ENCODE results near the gene SPOCK3.
"Not testable (repeated sequence)": the region's sequence is repeated elsewhere in the genome, so short reads cannot be mapped to it uniquely, and the experiment has no call there.

SPOCK3 gene

DNA sequence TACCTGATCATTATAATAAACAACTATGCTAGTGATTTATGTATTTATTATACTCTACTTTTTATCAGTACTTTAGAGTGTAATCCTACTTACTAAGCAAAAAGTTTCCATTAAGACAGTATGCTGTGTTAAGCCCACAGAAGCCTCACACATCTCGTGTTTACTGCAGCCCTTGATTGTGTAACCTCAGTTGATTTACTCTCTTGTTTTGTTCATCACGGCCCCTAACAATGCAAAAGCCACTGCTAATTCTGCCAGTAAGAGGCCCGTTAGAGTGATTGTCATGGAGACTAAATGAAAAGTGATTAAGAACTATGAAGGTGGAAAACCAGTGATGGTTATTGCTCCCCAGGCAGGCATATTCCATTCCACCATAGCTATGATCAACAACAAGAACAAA lies 436.2 kb downstream of the SPOCK3 start:
- no peak for DNase-seq

DNA sequence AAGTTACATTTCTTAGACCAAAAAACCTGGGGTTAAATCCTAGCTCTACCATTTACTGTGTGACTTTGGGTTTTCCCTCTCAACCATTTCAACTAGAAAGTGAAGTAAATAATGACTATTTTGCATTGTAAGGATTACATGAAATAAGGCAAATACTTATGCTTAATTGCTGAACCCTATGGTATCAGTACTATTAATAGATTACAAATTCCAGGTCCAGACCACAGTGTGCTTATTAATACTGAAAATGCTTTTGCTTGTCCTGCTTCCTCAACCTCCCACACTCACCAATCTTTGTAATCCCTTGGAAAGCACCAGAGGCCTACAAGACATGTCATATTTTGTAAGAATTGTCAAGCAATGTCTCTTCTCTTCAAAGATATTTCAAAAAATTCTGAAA lies 456.5 kb downstream of the SPOCK3 start:
- no peak for DNase-seq

DNA sequence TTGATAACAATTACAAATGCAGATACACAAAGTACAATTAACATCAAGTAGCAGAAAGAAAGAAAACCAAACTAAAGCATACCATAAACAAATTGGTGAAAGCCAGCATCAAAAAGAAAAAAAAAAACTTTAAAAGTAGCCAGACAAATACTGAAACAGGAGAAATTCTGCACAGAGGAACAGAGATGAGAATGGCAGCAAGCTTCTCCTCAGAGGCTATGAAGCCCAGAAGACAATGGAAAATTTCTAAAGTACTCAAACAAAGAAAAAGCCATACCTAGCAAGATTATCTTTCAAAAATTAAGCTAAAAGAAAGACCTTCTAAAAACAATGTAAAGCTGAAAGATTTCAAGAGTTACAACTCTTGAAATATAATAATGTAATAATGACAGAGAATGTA lies 471.3 kb downstream of the SPOCK3 start:
- DNase-seq: no peak

DNA sequence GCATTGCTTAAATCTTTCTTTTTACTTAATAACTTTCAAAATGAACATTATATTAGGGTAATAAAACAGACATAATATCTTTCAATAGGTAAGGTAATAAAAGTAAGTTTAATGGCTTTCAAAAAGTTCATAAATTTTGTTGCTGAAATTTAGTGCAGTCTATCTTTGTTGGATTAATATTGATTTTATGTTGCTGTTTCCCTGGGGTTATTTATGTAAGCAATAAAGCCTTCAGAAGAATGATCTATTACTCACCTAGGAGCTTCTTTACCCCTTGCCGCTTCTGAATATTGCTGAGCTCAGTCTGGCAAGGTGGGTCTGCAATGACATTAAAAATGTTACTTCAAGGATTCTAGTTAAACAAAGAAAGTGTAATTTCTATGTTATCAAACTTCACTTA lies 492.6 kb downstream of the SPOCK3 start:
- no peak for DNase-seq

DNA sequence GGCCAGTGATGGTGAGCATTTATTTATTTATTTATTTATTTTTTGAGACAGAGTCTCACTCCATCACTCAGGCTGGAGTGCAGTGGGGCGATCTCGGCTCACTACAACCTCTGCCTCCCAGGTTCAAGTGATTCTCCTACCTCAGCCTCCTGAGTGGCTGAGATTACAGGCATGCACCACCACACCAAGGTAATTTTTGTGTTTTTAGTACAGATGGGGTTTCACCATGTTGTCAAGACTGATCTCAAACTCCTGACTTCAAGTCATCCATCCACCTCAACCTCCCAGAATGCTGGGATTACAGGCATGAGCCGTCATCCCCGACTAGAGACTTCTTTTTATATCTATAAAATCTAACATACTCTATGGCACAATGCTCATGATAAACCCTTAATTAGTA lies 495.1 kb downstream of the SPOCK3 start:
- DNase-seq: not testable (repeated sequence)

DNA sequence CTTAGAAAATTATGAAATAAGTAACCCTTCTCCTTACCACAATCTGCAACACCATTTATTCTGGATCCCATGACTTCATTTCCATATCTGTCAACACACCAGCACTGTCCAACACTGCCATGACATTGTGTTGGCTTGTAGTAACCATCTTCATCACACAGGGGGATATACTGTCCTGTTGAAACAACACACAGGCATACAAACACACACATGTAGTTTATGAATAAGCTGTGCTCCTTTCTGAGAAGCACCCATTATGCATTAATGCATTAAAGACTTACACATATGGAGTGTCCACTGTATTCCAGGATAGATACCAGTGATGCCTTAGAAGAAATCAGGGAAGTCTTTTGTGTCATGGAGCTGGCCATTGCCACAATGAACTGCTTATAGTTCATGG lies 496.9 kb downstream of the SPOCK3 start:
- DNase-seq: no peak

DNA sequence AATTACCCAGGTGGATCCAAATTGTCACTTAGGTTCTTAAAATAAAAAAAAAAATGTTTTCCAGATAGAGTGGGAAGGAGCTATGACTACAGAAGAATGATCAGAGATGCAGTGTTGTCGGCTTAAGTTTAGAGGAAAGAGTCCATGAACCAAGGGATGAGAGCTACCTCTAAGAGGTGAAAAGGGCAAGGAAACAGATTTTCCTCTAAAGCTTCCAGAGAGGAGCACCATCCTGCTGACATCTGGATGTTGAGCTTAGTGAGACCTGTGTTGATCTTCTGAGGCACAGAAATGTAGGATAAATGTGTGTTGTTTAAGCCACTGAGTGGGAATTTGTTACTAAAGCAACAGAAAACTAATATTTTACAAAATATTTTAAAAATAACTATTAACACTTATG lies 498.7 kb downstream of the SPOCK3 start:
- DNase-seq: no peak

DNA sequence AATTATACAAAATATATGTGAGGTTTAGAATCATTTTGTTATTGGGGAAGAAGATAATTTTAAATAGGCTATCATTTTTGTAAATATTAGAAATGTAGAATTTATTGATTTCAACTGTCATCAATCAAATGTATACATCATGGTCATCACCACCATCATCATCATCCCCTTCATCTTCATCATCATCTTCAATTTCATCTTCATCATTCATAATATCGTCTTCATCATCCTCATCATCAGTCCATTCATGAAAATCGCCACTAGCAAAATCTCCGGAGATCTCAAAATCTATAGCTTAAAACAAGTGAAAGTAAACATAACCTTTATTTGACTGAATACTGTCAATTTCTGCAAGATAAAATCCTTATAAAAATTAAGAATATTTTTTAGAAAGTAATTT lies 499.5 kb downstream of the SPOCK3 start:
- no peak for DNase-seq

DNA sequence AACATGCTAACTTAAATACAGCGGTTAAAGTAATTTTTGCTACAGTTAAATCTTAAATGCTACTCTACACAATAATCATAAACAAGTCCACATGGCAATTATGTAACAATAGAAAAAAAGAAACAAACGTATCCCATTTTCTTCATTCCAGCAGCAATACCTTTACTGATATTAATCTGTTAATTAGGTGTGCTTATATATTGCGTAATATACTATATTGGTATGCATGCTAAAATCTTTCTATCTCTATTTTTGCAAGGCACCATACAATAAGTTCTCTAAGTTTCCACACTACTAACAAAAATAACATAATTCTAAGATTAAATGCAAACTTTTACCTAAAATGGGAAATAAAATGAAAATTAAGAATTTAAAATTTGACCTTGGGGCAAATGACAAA lies 500.6 kb downstream of the SPOCK3 start:
- no peak for DNase-seq

DNA sequence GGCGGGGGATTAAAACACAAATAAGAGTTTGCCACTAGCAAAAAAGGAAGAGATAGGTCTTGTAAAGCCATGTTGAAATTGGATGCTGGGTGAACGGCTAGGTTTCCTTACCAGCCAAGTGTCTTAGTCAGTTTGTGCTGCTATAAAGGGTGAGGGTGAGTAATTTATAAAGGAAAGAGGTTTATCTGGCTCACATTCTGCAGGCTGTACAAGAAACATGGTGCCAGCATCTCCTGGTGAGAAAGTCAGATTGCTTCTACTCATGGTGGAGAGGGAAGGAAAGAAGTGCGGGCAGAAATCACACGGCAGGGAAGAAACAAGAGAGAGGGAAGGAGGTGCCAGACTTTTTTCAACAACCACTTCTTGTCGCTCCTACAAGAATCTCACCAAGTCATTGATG lies 507.5 kb downstream of the SPOCK3 start:
- DNase-seq: no peak

DNA sequence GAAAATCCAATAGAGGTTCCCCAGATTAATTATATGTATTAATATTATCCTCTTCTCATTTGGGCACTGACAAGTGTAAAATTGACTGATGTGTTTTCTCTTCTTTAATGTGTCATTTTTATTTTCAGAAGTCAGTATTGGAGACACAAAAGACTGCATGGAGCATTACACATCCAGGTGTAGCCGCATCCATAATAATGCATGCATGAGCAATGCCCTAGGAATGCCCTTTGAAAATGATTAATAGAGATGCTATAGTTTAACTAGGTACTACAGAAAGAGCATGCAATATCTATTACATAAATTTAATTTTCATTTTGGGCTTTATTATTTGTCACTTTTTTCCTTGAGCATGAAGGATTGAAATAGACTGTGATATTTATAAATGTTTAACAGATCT lies 509.9 kb downstream of the SPOCK3 start:
- DNase-seq: no peak

DNA sequence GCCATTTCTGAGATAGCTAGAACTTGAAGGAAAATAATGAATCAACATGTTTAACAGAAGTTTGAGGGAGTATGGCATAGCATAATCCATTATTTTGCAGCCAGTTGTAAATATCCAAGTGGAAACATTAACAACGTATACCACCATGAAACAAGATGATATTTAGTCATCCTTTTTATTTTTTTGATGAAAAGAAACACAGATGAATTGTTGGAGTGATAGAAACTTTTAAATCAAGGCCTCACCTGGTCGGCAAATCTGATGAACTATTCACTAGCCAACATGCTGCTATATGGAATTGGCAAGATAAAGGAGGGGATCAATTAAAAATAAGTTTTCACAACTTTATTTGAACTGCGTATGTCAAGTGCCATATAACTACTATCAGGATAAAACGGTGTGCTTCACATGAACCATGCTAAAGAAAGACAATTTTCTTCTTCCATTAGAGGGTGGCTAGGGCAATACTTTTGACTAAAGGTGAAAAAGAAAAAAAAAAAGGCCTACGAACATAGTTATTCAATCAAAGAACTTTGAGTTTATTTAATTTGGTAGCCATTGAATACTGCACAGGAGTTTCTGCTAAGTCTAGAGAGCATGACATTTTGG lies 510.7 kb downstream of the SPOCK3 start:
- DNase-seq: no peak

DNA sequence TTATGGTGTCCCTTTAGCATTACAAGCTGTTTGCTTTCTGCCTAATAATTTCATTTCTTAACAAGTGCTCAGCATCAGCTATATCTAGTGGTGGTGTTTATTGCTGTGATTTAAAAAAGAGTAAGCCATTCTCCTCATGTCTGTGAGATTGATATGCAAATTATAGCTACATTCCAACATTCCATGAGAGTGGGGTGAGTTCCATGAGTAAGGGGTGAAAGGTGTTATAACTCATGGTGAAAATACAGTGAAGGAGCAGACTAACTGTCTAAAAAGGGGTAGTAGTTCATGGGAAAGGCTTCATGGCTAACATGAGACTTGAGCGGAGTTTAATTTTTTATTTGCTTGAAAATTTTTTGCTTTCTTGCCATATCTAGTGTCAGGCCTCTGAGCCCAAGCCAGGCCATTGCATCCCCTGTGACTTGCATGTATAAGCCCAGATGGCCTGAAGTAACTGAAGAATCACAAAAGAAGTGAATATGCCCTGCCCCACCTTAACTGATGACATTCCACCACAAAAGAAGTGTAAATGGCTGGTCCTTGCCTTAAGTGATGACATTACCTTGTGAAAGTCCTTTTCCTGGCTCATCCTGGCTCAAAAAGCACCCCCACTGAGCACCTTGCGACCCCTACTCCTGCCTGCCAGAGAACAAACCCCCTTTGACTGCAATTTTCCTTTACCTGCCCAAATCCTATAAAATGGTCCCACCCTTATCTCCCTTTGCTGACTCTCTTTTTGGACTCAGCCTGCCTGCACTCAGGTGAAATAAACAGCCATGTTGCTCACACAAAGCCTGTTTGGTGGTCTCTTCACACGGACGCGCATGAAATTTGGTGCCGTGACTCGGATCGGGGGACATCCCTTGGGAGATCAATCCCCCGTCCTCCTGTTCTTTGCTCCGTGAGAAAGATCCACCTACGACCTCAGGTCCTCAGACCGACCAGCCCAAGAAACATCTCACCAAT lies 518.3 kb downstream of the SPOCK3 start:
- not testable (repeated sequence) for DNase-seq

DNA sequence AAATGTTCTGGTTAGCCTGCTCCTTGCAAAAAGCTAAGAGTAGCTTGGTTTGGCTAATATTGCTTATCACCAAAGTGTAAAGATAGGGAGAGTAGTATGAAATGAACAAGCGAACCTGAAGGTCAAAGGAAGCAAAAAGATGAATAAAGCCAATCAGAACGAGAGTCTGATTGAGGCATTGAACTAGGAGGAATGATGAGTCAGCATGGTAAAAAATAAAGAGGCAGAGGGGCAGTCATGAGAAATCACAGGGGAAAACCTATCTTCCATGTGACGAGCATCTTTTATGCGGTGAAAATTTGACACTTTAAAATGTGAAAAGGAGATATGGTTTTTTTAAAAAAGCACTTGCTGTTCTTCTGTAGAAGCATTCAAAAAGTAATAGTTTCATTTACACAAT lies 533.7 kb downstream of the SPOCK3 start:
- DNase-seq: no peak

DNA sequence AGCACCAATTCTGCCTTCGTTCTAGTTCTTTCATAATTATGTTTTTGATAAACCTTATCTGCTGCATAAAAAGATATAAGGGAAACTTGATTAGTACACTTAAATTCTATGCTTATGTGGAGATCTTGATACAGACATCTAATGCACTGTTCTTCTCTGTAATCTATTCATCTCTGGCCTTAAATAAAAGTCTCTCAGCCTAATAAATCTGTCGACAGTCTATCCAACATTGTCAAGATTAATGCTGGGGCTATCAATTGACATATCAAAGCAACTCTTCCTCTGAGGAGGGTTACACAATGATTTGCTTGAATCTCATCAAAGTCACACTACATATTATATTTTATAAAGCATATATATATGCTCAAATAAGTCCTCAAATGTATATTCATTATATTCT lies 545.5 kb downstream of the SPOCK3 start:
- no peak for DNase-seq

DNA sequence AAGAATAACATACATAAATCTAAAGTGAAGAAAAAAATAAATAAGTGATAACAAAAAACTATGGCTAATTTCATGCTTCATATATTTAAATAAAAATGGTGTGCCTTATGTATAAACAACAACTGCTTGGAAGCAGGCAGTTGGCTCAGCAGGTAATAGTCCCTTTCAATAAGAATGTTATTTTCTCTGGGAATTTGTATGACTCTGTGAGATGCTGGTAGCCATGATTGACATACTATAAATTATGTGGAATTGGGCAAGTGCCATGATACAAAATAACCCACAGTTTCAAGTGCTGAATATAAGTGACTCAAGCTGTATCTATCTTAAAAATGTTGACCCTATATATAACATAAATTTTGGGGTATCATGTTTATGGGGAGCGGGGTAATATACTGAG lies 546.5 kb downstream of the SPOCK3 start:
- DNase-seq: no peak

All from NCI-H2171 treated with DMSO at 0.1 percent for 48 hours (cell line).